Choroid plexus epithelial cell (primary cell): Measurements from ENCODE around the gene IGF2BP1.
"Not testable (repeated sequence)": the region's sequence is repeated elsewhere in the genome, so short reads cannot be mapped to it uniquely, and the experiment has no call there.

Source experiments
- DNase-seq: peaks from one replicate; pipeline ENCODE4 v3.0.0-alpha.2; 2010; ENCODE audit warnings: low read depth
- H3K4me3 ChIP-seq: 2 replicates; pipeline ENCODE4 v1.5.1; 2011; ENCODE audit warnings: low read depth, mild to moderate bottlenecking, control low read depth, low read length, moderate library complexity
- CTCF ChIP-seq: conservative IDR thresholded peaks from 2 replicates; pipeline ENCODE4 v1.5.1; 2011; ENCODE audit warnings: low read depth, mild to moderate bottlenecking, control low read depth, inconsistent platforms, low read length, moderate library complexity

The IGF2BP1 gene

GRCh38 chr17:49029801-49030200, 32.6 kb downstream of the IGF2BP1 start:
- DNase-seq, result no peak
- no peak overlapping the region for H3K4me3 ChIP-seq
- no peak for TF ChIP-seq CTCF

- peak; percentile 93 for TF ChIP-seq CTCF
- peak; percentile 91 for DNase-seq
- H3K4me3 ChIP-seq, result no peak overlapping the region
These were observed 35.1 kb downstream of the IGF2BP1 start for GRCh38 chr17:49031965-49032928.

GRCh38 chr17:49035470-49036269, 38.5 kb downstream of the IGF2BP1 start:
- peak overlapping the region; percentile 34 for H3K4me3 ChIP-seq
- DNase-seq, result peak; percentile 65
- TF ChIP-seq CTCF, result peak; percentile 88

- no peak overlapping the region for H3K4me3 ChIP-seq
- DNase-seq, result no peak
- no peak for TF ChIP-seq CTCF
These were observed 39.1 kb downstream of the IGF2BP1 start for GRCh38 chr17:49036270-49036626.

- DNase-seq, result no peak
- H3K4me3 ChIP-seq, result no peak overlapping the region
- no peak for TF ChIP-seq CTCF
These were observed 41.0 kb downstream of the IGF2BP1 start for GRCh38 chr17:49038138-49038537.

- no peak overlapping the region for H3K4me3 ChIP-seq
- DNase-seq, result no peak
- TF ChIP-seq CTCF, result no peak
These were observed 41.4 kb downstream of the IGF2BP1 start for GRCh38 chr17:49038544-49038943.

GRCh38 chr17:49039518-49039917, 42.3 kb downstream of the IGF2BP1 start:
- H3K4me3 ChIP-seq, DNase-seq: not testable (repeated sequence)
